SK-MEL-5 (cell line): ENCODE results near the gene B4GALT6. TPM values are rescaled to one million over a fixed set of nuclear protein-coding genes. Genes with fewer than 3 reads are reported as not detected.

Source experiments
- DNase-seq: peaks from one replicate; pipeline ENCODE4 v3.0.0-alpha.2; 2016; ENCODE audit warnings: low read depth, low spot score
- in situ Hi-C: cut with HindIII; loops from 2 replicates; pipeline ENCODE4 v1.10.0; 2016; ENCODE audit warnings: low sequenced_read_pairs, high pct_unique_total_duplicates, low pct_unique_long_range_greater_than_20kb
- total RNA-seq: library from RNA; depleted of rRNA; stranded (reverse); fragments of >200 nt; shearing (Covaris generic); gene quantifications from 2 replicates; pipeline ENCODE4 v1.2.3, GENCODE V29; 2014; rRNA removed

B4GALT6 gene
- total RNA-seq, 1 experiment from 2014 or later, result 16.1 TPM

- in situ Hi-C loops, result no loop called here
- no peak for DNase-seq
Observed at GRCh38 chr18:31591628-31592027, 92.8 kb downstream of the B4GALT6 start, which contains the start of gene TTR. Gene TTR (plus strand): TSS chr18:31591877. CDS start chr18:31591903, 26 bp downstream.

- in situ Hi-C loops, result no loop called here
- no peak for DNase-seq
Observed at GRCh38 chr18:31591113-31591512, 93.3 kb downstream of the B4GALT6 start.

GRCh38 chr18:31590570-31590969, 93.8 kb downstream of the B4GALT6 start:
- DNase-seq, result no peak
- in situ Hi-C loops, result no loop called here

- DNase-seq, result no peak
- in situ Hi-C loops, result no loop called here
Observed at GRCh38 chr18:31587529-31587928, 96.9 kb downstream of the B4GALT6 start.

- in situ Hi-C loops, result no loop called here
- DNase-seq, result no peak
Observed at GRCh38 chr18:31586616-31587015, 97.8 kb downstream of the B4GALT6 start.

- in situ Hi-C loops, result no loop called here
- DNase-seq, result no peak
Observed at GRCh38 chr18:31585991-31586390, 98.4 kb downstream of the B4GALT6 start.

GRCh38 chr18:31583185-31583854, 101.1 kb downstream of the B4GALT6 start:
- peak; percentile 61 for DNase-seq
- in situ Hi-C loops, result no loop called here

GRCh38 chr18:31581498-31582197, 102.7 kb downstream of the B4GALT6 start:
- no peak for DNase-seq

GRCh38 chr18:31579375-31579774, 105.0 kb downstream of the B4GALT6 start:
- no peak for DNase-seq
- in situ Hi-C loops, result no loop called here

More at GRCh38 chr18:31581498-31582197, 102.7 kb downstream of the B4GALT6 start:
- in situ Hi-C loops, result no loop called here

- in situ Hi-C loops, result no loop called here
- DNase-seq, result no peak
Observed at GRCh38 chr18:31578126-31578525, 106.3 kb downstream of the B4GALT6 start.

- no peak for DNase-seq
- in situ Hi-C loops, result no loop called here
Observed at GRCh38 chr18:31577195-31577594, 107.2 kb downstream of the B4GALT6 start.

GRCh38 chr18:31576670-31577069, 107.7 kb downstream of the B4GALT6 start:
- in situ Hi-C loops, result no loop called here
- no peak for DNase-seq

- no peak for DNase-seq
- in situ Hi-C loops, result no loop called here
Observed at GRCh38 chr18:31575515-31576257, 108.7 kb downstream of the B4GALT6 start.

GRCh38 chr18:31574359-31574758, 110.0 kb downstream of the B4GALT6 start:
- DNase-seq, result no peak
- in situ Hi-C loops, result no loop called here

Other genes with a start within 250 kb of the B4GALT6 start
- gene DSG3, start 236.8 kb downstream of the B4GALT6 start, total RNA-seq, result 0.08 and 0.13 TPM in 2 replicates
- 42.4 and 46.0 TPM in 2 replicates for gene DSG2, start 186.4 kb downstream of the B4GALT6 start, total RNA-seq
- gene TTR, start 92.7 kb downstream of the B4GALT6 start, total RNA-seq, result 0.16 and 0.18 TPM in 2 replicates
- gene SLC25A52, start 76.3 kb upstream of the B4GALT6 start, total RNA-seq, result not detected in 2 replicates